GM19239 (cell line): ENCODE measurements around the gene PTPA.

Experiments used
- DNase-seq: peaks from one replicate; pipeline ENCODE4 v3.0.0; 2011; ENCODE audit warnings: low spot score; ENCODE audit not compliant: insufficient read length
- FAIRE-seq: peaks from 2 replicates; lab custom pipeline; 2011; peaks lifted over from hg19 to GRCh38; lab: Jason Lieb, UNC

The PTPA gene

GRCh38 chr9:129131300-129132145 is 20.3 kb downstream of the PTPA start:
- DNase-seq (peak; percentile 77), FAIRE-seq (peak; percentile 55)

GRCh38 chr9:129133082-129133481 is 21.9 kb downstream of the PTPA start:
- no peak for FAIRE-seq

GRCh38 chr9:129135476-129135875 is 24.3 kb downstream of the PTPA start:
- FAIRE-seq (no peak), DNase-seq (no peak)

More at GRCh38 chr9:129133082-129133481, 21.9 kb downstream of the PTPA start:
- DNase-seq: no peak

GRCh38 chr9:129136446-129137035 is 25.3 kb downstream of the PTPA start:
- FAIRE-seq: no peak

GRCh38 chr9:129137292-129138143 is 26.3 kb downstream of the PTPA start:
- no peak for DNase-seq
- FAIRE-seq: no peak

More at GRCh38 chr9:129136446-129137035, 25.3 kb downstream of the PTPA start:
- no peak for DNase-seq

GRCh38 chr9:129138144-129138462 is 26.9 kb downstream of the PTPA start:
- DNase-seq: no peak
- no peak for FAIRE-seq

GRCh38 chr9:129138476-129139232 is 27.4 kb downstream of the PTPA start:
- no peak for DNase-seq
- FAIRE-seq: no peak

GRCh38 chr9:129139233-129139992 is 28.2 kb downstream of the PTPA start:
- peak; percentile 94 for FAIRE-seq
- peak; percentile 78 for DNase-seq

- DNase-seq: peak; percentile 78
- FAIRE-seq: peak; percentile 95
Observed at GRCh38 chr9:129139993-129140396, 28.8 kb downstream of the PTPA start.

GRCh38 chr9:129140397-129141065 is 29.3 kb downstream of the PTPA start:
- no peak for DNase-seq
- peak; percentile 66 for FAIRE-seq

GRCh38 chr9:129141066-129142041 is 30.1 kb downstream of the PTPA start:
- FAIRE-seq: peak; percentile 95
- DNase-seq: peak; percentile 61

- DNase-seq (no peak), FAIRE-seq (peak; percentile 40)
Observed at GRCh38 chr9:129142138-129142935, 31.1 kb downstream of the PTPA start.

- FAIRE-seq: peak; percentile 83
- DNase-seq: peak; percentile 87
Observed at GRCh38 chr9:129143031-129143927, 32.1 kb downstream of the PTPA start.

- FAIRE-seq (no peak), DNase-seq (no peak)
Observed at GRCh38 chr9:129145316-129145715, 34.1 kb downstream of the PTPA start.

- FAIRE-seq (no peak), DNase-seq (no peak)
Observed at GRCh38 chr9:129145841-129146292, 34.7 kb downstream of the PTPA start.

- DNase-seq: no peak
- no peak for FAIRE-seq
Observed at GRCh38 chr9:129146441-129146941, 35.3 kb downstream of the PTPA start.
